HG02840 (cell line): ENCODE results near the gene TESPA1.
"Not testable (repeated sequence)": the region's sequence is repeated elsewhere in the genome, so short reads cannot be mapped to it uniquely, and the experiment has no call there.

Source experiments
- ATAC-seq: cut with Tn5 transposase; IDR thresholded peaks from one replicate; pipeline ENCODE4 v1.9.1; 2021; ENCODE audit warnings: mild to moderate bottlenecking, moderate library complexity, moderate number of reproducible peaks; ENCODE audit not compliant: unreplicated experiment, low FRiP score

Gene TESPA1

GRCh38 chr12:54954228-54954627 lies 30.3 kb downstream of the TESPA1 start:
- ATAC-seq = no peak

- ATAC-seq = no peak
Observed at GRCh38 chr12:54950071-54950727, 34.4 kb downstream of the TESPA1 start.

- ATAC-seq = no peak
Observed at GRCh38 chr12:54949073-54949711, 35.4 kb downstream of the TESPA1 start.

GRCh38 chr12:54948171-54948570 lies 36.4 kb downstream of the TESPA1 start:
- no peak for ATAC-seq

GRCh38 chr12:54945082-54945481 lies 39.5 kb downstream of the TESPA1 start:
- ATAC-seq = no peak

GRCh38 chr12:54943292-54943691 lies 41.3 kb downstream of the TESPA1 start:
- not testable (repeated sequence) for ATAC-seq

GRCh38 chr12:54941659-54942058 lies 42.9 kb downstream of the TESPA1 start:
- ATAC-seq = no peak

GRCh38 chr12:54940727-54941315 lies 43.7 kb downstream of the TESPA1 start:
- ATAC-seq = no peak

- no peak for ATAC-seq
Observed at GRCh38 chr12:54937929-54938328, 46.6 kb downstream of the TESPA1 start.

- ATAC-seq = no peak
Observed at GRCh38 chr12:54937376-54937775, 47.2 kb downstream of the TESPA1 start.

GRCh38 chr12:54936736-54937135 lies 47.8 kb downstream of the TESPA1 start:
- ATAC-seq = no peak

GRCh38 chr12:54935235-54935951 lies 49.2 kb downstream of the TESPA1 start:
- peak; percentile 87 for ATAC-seq

GRCh38 chr12:54934419-54934818 lies 50.1 kb downstream of the TESPA1 start:
- ATAC-seq = no peak

- ATAC-seq = no peak
Observed at GRCh38 chr12:54933376-54933775, 51.2 kb downstream of the TESPA1 start.

GRCh38 chr12:54932691-54933090 lies 51.9 kb downstream of the TESPA1 start:
- ATAC-seq = no peak

GRCh38 chr12:54932038-54932437 lies 52.5 kb downstream of the TESPA1 start:
- ATAC-seq = no peak

- ATAC-seq = no peak
Observed at GRCh38 chr12:54929998-54930397, 54.6 kb downstream of the TESPA1 start.

GRCh38 chr12:54926246-54926645 lies 58.3 kb downstream of the TESPA1 start:
- no peak for ATAC-seq

- ATAC-seq = no peak
Observed at GRCh38 chr12:54924972-54925707, 59.4 kb downstream of the TESPA1 start.

GRCh38 chr12:54917001-54917488 lies 67.5 kb downstream of the TESPA1 start:
- ATAC-seq = no peak
